Body of pancreas (tissue), 4 donors: ENCODE data around the gene FUT3.

Experiments
- CTCF ChIP-seq, 7 experiments: fragments of 450-650 bp in 4 of 7; fragments of 200-600 bp in 3 of 7; sonication (generic) in 3 of 7; IDR thresholded peaks; one replicate each; pipeline ENCODE4 v1.5.1; 2016 to 2019; ENCODE audit warnings: antibody characterized with exemption in 7 of 7
- POLR2A ChIP-seq, 3 donors: fragments of 450-650 bp; IDR thresholded peaks; one replicate each; pipeline ENCODE4 v1.6.1; 2016; ENCODE audit warnings: antibody characterized with exemption in 3 of 3, mild to moderate bottlenecking in 2 of 3

- TF ChIP-seq CTCF (IDR thresholded peaks at IDR 0.05) (no peak), POLR2A (IDR thresholded peaks at IDR 0.05) (no peak)
Observed at GRCh38 chr19:5818594-5818993, 32.7 kb downstream of the FUT3 start.
